HepG2 (cell line): Measurements from ENCODE around the gene TTC6. TPM values are rescaled to one million over a fixed set of nuclear protein-coding genes. Genes with fewer than 3 reads are reported as not detected.
A peak's percentile ranks its signal among the peaks of the same experiment; 100 is the strongest.

Source experiments
- ARHGAP35 ChIP-seq: sonication (generic); formaldehyde crosslinking; IDR thresholded peaks from 2 replicates; pipeline ENCODE4 v1.9.0; 2022; ENCODE audit warnings: mild to moderate bottlenecking, inconsistent platforms, moderate library complexity, missing genetic modification reagents, borderline replicate concordance
- BHLHE40 ChIP-seq: IDR thresholded peaks from 2 replicates; pipeline ENCODE4 v1.6.1; 2011; ENCODE audit warnings: low read length, improper control_type of control experiment
- DR1 ChIP-seq: sonication (generic); formaldehyde crosslinking; IDR thresholded peaks from 2 replicates; pipeline ENCODE4 v1.8.0; 2021; ENCODE audit warnings: mild to moderate bottlenecking, missing genetic modification reagents, inconsistent platforms
- E2F1 ChIP-seq: sonication (generic); formaldehyde crosslinking; IDR thresholded peaks from 2 replicates; pipeline ENCODE4 v1.5.0; 2020; ENCODE audit warnings: missing genetic modification reagents
- IRF1 ChIP-seq: sonication (generic); formaldehyde crosslinking; IDR thresholded peaks from 2 replicates; pipeline ENCODE4 v1.4.0; 2020; ENCODE audit warnings: low read depth, mild to moderate bottlenecking, missing genetic modification reagents
- JARID2 ChIP-seq: sonication (generic); formaldehyde crosslinking; IDR thresholded peaks from 2 replicates; pipeline ENCODE4 v1.8.1; 2023; ENCODE audit warnings: missing genetic modification reagents, inconsistent platforms; ENCODE audit not compliant: insufficient replicate concordance
- NRL ChIP-seq: sonication (generic); formaldehyde crosslinking; IDR thresholded peaks from 2 replicates; pipeline ENCODE4 v1.5.0; 2020; ENCODE audit warnings: missing genetic modification reagents, mild to moderate bottlenecking, moderate library complexity, borderline replicate concordance
- SIN3A ChIP-seq: IDR thresholded peaks from 2 replicates; pipeline ENCODE4 v1.6.1; 2011; ENCODE audit warnings: low read depth, mild to moderate bottlenecking, control low read depth, low read length, borderline replicate concordance
- SIN3B ChIP-seq: fragments of 150-350 bp; IDR thresholded peaks from 2 replicates; pipeline ENCODE4 v1.6.1; 2014; ENCODE audit warnings: low read length
- TARDBP ChIP-seq: sonication (generic); formaldehyde crosslinking; IDR thresholded peaks from 2 replicates; pipeline ENCODE4 v1.8.0; 2022; ENCODE audit warnings: mild to moderate bottlenecking, missing genetic modification reagents
- TSC22D2 ChIP-seq: sonication (generic); formaldehyde crosslinking; IDR thresholded peaks from 2 replicates; pipeline ENCODE4 v1.5.1; 2020; ENCODE audit warnings: missing genetic modification reagents, mild to moderate bottlenecking, borderline replicate concordance
- XRCC5 ChIP-seq: fragments of 200-400 bp; formaldehyde crosslinking; optimal IDR thresholded peaks from 2 replicates; pipeline ENCODE3; 2017; ENCODE audit warnings: mild to moderate bottlenecking, low read length
- ZFP1 ChIP-seq: IDR thresholded peaks from 2 replicates; pipeline ENCODE4 v1.6.1; 2016
- ZFP36L2 ChIP-seq: sonication (generic); formaldehyde crosslinking; IDR thresholded peaks from 2 replicates; pipeline ENCODE4 v1.4.0; 2020; ENCODE audit warnings: missing genetic modification reagents
- ZNF337 ChIP-seq: sonication (generic); formaldehyde crosslinking; IDR thresholded peaks from 2 replicates; pipeline ENCODE4 v1.5.1; 2020; ENCODE audit warnings: missing genetic modification reagents, low read depth, mild to moderate bottlenecking, borderline replicate concordance
- ZNF556 ChIP-seq: sonication (generic); formaldehyde crosslinking; IDR thresholded peaks from 2 replicates; pipeline ENCODE4 v1.4.0; 2020; ENCODE audit warnings: mild to moderate bottlenecking, missing genetic modification reagents, borderline replicate concordance
- ZNF563 ChIP-seq: sonication (generic); formaldehyde crosslinking; IDR thresholded peaks from 2 replicates; pipeline ENCODE4 v1.8.0; 2022; ENCODE audit warnings: mild to moderate bottlenecking, moderate library complexity, missing genetic modification reagents
- ZNF780A ChIP-seq: sonication (generic); formaldehyde crosslinking; IDR thresholded peaks from 2 replicates; pipeline ENCODE4 v1.8.0; 2022; ENCODE audit warnings: mild to moderate bottlenecking, missing genetic modification reagents, moderate library complexity
- ZNF792 ChIP-seq: IDR thresholded peaks from 2 replicates; pipeline ENCODE4 v1.6.1; 2016
- polyA plus RNA-seq, 8 experiments: library from polyadenylated mRNA; depleted of rRNA in 3 of 8; stranded (reverse) in 7 of 8; unstranded in 1 of 8; fragments of >200 nt; fragmentation: Illumina TruSeq in 4 of 8; extraction: Trizol in 4 of 8; gene quantifications; 2 replicates each; pipeline versions ENCODE4 v1.2.1 to v1.2.3, GENCODE V29; 2011 to 2016; ENCODE audit warnings: low read depth in 4 of 8, missing spikeins in 1 of 8, mixed read lengths in 1 of 8; ENCODE audit not compliant: insufficient read depth in 1 of 8
- total RNA-seq, 5 experiments: library from RNA; depleted of rRNA; stranded (reverse); fragments of >200 nt; fragmentation: Illumina TruSeq; extraction: Trizol; gene quantifications; 2 replicates each; pipeline ENCODE4 v1.2.3, GENCODE V29; 2016; ENCODE audit warnings: low read depth in 1 of 5
- TF ChIP-seq, protein P1 (sequence below): sonication (generic); formaldehyde crosslinking; IDR thresholded peaks from 2 replicates; pipeline ENCODE4 v1.4.0; 2020; ENCODE audit warnings: missing genetic modification reagents
- TF ChIP-seq, protein P2 (sequence below): sonication (generic); formaldehyde crosslinking; IDR thresholded peaks from 2 replicates; pipeline ENCODE4 v1.5.0; 2020; ENCODE audit warnings: missing genetic modification reagents
- TF ChIP-seq, protein P3 (sequence below): sonication (generic); formaldehyde crosslinking; IDR thresholded peaks from 2 replicates; pipeline ENCODE4 v1.8.0; 2022; ENCODE audit warnings: mild to moderate bottlenecking, missing genetic modification reagents
- TF ChIP-seq, protein P4 (sequence below): sonication (generic); formaldehyde crosslinking; IDR thresholded peaks from 2 replicates; pipeline ENCODE4 v1.4.0; 2020; ENCODE audit warnings: mild to moderate bottlenecking, low read depth, missing genetic modification reagents

Gene TTC6
- total and polyA plus RNA-seq, 2 of the 13 experiments (the other 11 are each of a cell fraction or from before 2014, with no cell fraction given) = 9.3 to 27.4 TPM

DNA sequence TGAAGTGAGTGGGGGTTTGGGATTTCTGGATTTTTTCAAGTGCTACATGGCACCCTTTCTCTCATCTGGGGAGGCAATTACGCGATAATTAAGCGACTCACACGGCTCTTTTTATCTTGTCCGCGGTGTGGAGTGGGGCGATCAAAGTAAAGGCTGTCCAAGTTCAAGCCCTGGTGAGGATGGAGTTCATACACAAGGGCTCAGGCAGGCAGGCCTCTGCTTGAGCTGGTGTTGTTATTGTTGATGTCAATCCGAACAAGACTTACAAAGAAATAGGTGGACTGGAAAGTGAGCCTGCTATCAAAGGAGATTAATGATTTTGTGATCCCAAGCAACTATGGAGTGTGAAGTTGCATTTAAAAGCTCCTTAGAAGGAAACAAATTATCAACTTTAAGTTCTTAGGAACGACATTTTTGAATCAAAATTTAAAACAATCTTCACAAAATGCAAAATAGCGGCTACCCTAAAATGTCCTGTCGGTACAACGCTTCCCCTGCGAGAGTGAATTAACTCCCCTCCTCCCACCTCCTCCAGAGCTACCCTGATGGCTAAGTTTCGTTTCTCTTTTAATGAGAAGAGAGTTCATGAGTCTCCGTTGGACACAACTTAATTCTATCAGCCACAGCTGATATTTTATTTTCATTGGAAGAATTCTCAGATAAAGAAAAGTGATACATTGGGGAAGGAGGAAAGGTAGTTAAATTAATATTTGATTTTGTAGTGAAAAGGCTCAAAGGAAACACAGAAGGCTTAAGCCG, 6.3 kb upstream of the TTC6 start (continued):
- TF ChIP-seq ZNF337 (no peak), ZNF792 (CRISPR knock-in tag) (0 out of 2 replicates have a peak, but pooled peaks have one; percentile 19), ZFP36L2 (0 out of 2 replicates have a peak, but pooled peaks have one; percentile 27), TARDBP (CRISPR knock-in tag) (0 out of 2 replicates have a peak, but pooled peaks have one; percentile 2), ZNF780A (no peak), IRF1 (CRISPR knock-in tag) (no peak), XRCC5 (peak; percentile 1), DR1 (CRISPR knock-in tag) (no peak), ZFP1 (CRISPR knock-in tag) (no peak), JARID2 (peak; percentile 31), SIN3B (no peak), SIN3A (peak; percentile 20; the same call in 1 of the 2 replicates), TSC22D2 (0 out of 2 replicates have a peak, but pooled peaks have one; percentile 25), ARHGAP35 (CRISPR knock-in tag) (no peak), ZNF556 (CRISPR knock-in tag) (no peak), ZNF563 (no peak), NRL (CRISPR knock-in tag) (no peak), BHLHE40 (no peak), E2F1 (CRISPR knock-in tag) (no peak)
- TF ChIP-seq, protein P1, sequence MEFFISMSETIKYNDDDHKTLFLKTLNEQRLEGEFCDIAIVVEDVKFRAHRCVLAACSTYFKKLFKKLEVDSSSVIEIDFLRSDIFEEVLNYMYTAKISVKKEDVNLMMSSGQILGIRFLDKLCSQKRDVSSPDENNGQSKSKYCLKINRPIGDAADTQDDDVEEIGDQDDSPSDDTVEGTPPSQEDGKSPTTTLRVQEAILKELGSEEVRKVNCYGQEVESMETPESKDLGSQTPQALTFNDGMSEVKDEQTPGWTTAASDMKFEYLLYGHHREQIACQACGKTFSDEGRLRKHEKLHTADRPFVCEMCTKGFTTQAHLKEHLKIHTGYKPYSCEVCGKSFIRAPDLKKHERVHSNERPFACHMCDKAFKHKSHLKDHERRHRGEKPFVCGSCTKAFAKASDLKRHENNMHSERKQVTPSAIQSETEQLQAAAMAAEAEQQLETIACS (CRISPR knock-in tag) = no peak; the same call in 1 of the 2 replicates
- TF ChIP-seq, protein P2, sequence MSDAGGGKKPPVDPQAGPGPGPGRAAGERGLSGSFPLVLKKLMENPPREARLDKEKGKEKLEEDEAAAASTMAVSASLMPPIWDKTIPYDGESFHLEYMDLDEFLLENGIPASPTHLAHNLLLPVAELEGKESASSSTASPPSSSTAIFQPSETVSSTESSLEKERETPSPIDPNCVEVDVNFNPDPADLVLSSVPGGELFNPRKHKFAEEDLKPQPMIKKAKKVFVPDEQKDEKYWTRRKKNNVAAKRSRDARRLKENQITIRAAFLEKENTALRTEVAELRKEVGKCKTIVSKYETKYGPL (CRISPR knock-in tag) = no peak
- TF ChIP-seq, protein P3, sequence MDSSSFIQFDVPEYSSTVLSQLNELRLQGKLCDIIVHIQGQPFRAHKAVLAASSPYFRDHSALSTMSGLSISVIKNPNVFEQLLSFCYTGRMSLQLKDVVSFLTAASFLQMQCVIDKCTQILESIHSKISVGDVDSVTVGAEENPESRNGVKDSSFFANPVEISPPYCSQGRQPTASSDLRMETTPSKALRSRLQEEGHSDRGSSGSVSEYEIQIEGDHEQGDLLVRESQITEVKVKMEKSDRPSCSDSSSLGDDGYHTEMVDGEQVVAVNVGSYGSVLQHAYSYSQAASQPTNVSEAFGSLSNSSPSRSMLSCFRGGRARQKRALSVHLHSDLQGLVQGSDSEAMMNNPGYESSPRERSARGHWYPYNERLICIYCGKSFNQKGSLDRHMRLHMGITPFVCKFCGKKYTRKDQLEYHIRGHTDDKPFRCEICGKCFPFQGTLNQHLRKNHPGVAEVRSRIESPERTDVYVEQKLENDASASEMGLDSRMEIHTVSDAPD (CRISPR knock-in tag) = no peak
- TF ChIP-seq, protein P4, sequence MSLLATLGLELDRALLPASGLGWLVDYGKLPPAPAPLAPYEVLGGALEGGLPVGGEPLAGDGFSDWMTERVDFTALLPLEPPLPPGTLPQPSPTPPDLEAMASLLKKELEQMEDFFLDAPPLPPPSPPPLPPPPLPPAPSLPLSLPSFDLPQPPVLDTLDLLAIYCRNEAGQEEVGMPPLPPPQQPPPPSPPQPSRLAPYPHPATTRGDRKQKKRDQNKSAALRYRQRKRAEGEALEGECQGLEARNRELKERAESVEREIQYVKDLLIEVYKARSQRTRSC (CRISPR knock-in tag) = no peak
